ENCODE results near the gene RHOC. TPM values are rescaled to one million over a fixed set of nuclear protein-coding genes. Genes with fewer than 3 reads are reported as not detected.

Gene RHOC
- total RNA-seq, 2 experiments from 2014 or later, result 23.1 to 43.3 TPM

GRCh38 chr1:112748396-112748795, 41.5 kb upstream of the RHOC start:
- no peaks in the 10 kb centered on the region for H3K9me2 ChIP-seq (ENCODE audit: insufficient read depth, low read length)
- no peaks in the 10 kb centered on the region for H3K36me3 ChIP-seq (ENCODE audit: insufficient read depth, low read length)
- ChIA-PET CTCF (ENCODE audit: unreplicated experiment) (no interaction called here), POLR2A (no interaction called here)
- no peaks in the 10 kb centered on the region for H3K9me3 ChIP-seq (ENCODE audit: low read length)
- no peaks in the 10 kb centered on the region for H3K79me2 ChIP-seq (ENCODE audit: insufficient read depth, low read depth, low read length)
- H3K27ac ChIP-seq (ENCODE audit: low read depth, low read length, poor library complexity, severe bottlenecking), result no peak overlapping the region
- DNase-seq (ENCODE audit: low spot score), result no peak
- H4K20me1 ChIP-seq (ENCODE audit: insufficient read depth, low read length), result no peaks in the 10 kb centered on the region
- no peaks in the 10 kb centered on the region for H3K4me1 ChIP-seq (ENCODE audit: insufficient read depth, low read length, poor library complexity, severe bottlenecking)
- H2AFZ ChIP-seq (ENCODE audit: low read length), result no peak overlapping the region
- H3K4me3 ChIP-seq (ENCODE audit: low read depth, low read length, poor library complexity, severe bottlenecking), result no peak overlapping the region
- TF ChIP-seq CTCF (conservative IDR thresholded peaks at IDR 0.05; ENCODE audit: low read length) (no peak), EZH2phosphoT487 (IDR thresholded peaks at IDR 0.05; ENCODE audit: borderline replicate concordance, low read depth, low read length) (no peak)
- no peak overlapping the region for H3K4me2 ChIP-seq (ENCODE audit: low read length)
- BruUV-seq (replicated peaks), result no TSS peak
- intact Hi-C loops (cut with micrococcal nuclease; ENCODE audit: unreplicated experiment), result no loop called here

GRCh38 chr1:112744009-112744578, 37.2 kb upstream of the RHOC start:
- no peaks in the 10 kb centered on the region for H3K4me1 ChIP-seq (ENCODE audit: insufficient read depth, low read length, poor library complexity, severe bottlenecking)
- H4K20me1 ChIP-seq (ENCODE audit: insufficient read depth, low read length), result no peaks in the 10 kb centered on the region
- H3K9me2 ChIP-seq (ENCODE audit: insufficient read depth, low read length), result no peaks in the 10 kb centered on the region
- no peak overlapping the region for H3K27ac ChIP-seq (ENCODE audit: low read depth, low read length, poor library complexity, severe bottlenecking)
- H3K4me2 ChIP-seq (ENCODE audit: low read length), result no peak overlapping the region
- no TSS peak for BruUV-seq (replicated peaks)
- intact Hi-C loops (cut with micrococcal nuclease; ENCODE audit: unreplicated experiment), result no loop called here
- H3K36me3 ChIP-seq (ENCODE audit: insufficient read depth, low read length), result no peaks in the 10 kb centered on the region
- no peak for TF ChIP-seq CTCF (conservative IDR thresholded peaks at IDR 0.05; ENCODE audit: low read length)
- no peak for TF ChIP-seq EZH2phosphoT487 (IDR thresholded peaks at IDR 0.05; ENCODE audit: borderline replicate concordance, low read depth, low read length)
- no peaks in the 10 kb centered on the region for H3K79me2 ChIP-seq (ENCODE audit: insufficient read depth, low read depth, low read length)
- H2AFZ ChIP-seq (ENCODE audit: low read length), result no peak overlapping the region
- POLR2A ChIA-PET, result no interaction called here
- DNase-seq (ENCODE audit: low spot score), result no peak
- H3K4me3 ChIP-seq (ENCODE audit: low read depth, low read length, poor library complexity, severe bottlenecking), result no peak overlapping the region
- H3K9me3 ChIP-seq (ENCODE audit: low read length), result no peaks in the 10 kb centered on the region
- CTCF ChIA-PET (ENCODE audit: unreplicated experiment), result no interaction called here

- H3K79me2 ChIP-seq (ENCODE audit: insufficient read depth, low read depth, low read length), result no peaks in the 10 kb centered on the region
- H3K9me2 ChIP-seq (ENCODE audit: insufficient read depth, low read length), result no peaks in the 10 kb centered on the region
- POLR2A ChIA-PET, result interaction anchor here (0.5 kb wide), 1 partner anchor 796 kb away, joined by 3 read pairs; no protein-coding TSS in a partner anchor
- H3K36me3 ChIP-seq (ENCODE audit: insufficient read depth, low read length), result no peaks in the 10 kb centered on the region
- H3K4me1 ChIP-seq (ENCODE audit: insufficient read depth, low read length, poor library complexity, severe bottlenecking), result no peaks in the 10 kb centered on the region
- no TSS peak for BruUV-seq (replicated peaks)
- no peak overlapping the region for H3K4me3 ChIP-seq (ENCODE audit: low read depth, low read length, poor library complexity, severe bottlenecking)
- intact Hi-C loops (cut with micrococcal nuclease; ENCODE audit: unreplicated experiment), result no loop called here
- H3K27ac ChIP-seq (ENCODE audit: low read depth, low read length, poor library complexity, severe bottlenecking), result no peak overlapping the region
- no peaks in the 10 kb centered on the region for H3K9me3 ChIP-seq (ENCODE audit: low read length)
- TF ChIP-seq CTCF (conservative IDR thresholded peaks at IDR 0.05; ENCODE audit: low read length) (no peak), EZH2phosphoT487 (IDR thresholded peaks at IDR 0.05; ENCODE audit: borderline replicate concordance, low read depth, low read length) (no peak)
- CTCF ChIA-PET (ENCODE audit: unreplicated experiment), result interaction anchor here (0.6 kb wide), 1 partner anchor 640 kb away, joined by 3 read pairs; no protein-coding TSS in a partner anchor
- H3K4me2 ChIP-seq (ENCODE audit: low read length), result no peak overlapping the region
- no peak for DNase-seq (ENCODE audit: low spot score)
- H4K20me1 ChIP-seq (ENCODE audit: insufficient read depth, low read length), result no peaks in the 10 kb centered on the region
- no peak overlapping the region for H2AFZ ChIP-seq (ENCODE audit: low read length)
These were observed 36.5 kb upstream of the RHOC start for GRCh38 chr1:112743174-112744008.

All from OCI-LY7 (cell line).